CD4-positive, alpha-beta T cell treated with Interleukin-17A for 1 hour (primary cell): ENCODE data around the gene P4HTM.

ENCODE experiments used
- DNase-seq: peaks from one replicate; pipeline ENCODE4 v3.0.0-alpha.2; 2020

The P4HTM gene

DNA sequence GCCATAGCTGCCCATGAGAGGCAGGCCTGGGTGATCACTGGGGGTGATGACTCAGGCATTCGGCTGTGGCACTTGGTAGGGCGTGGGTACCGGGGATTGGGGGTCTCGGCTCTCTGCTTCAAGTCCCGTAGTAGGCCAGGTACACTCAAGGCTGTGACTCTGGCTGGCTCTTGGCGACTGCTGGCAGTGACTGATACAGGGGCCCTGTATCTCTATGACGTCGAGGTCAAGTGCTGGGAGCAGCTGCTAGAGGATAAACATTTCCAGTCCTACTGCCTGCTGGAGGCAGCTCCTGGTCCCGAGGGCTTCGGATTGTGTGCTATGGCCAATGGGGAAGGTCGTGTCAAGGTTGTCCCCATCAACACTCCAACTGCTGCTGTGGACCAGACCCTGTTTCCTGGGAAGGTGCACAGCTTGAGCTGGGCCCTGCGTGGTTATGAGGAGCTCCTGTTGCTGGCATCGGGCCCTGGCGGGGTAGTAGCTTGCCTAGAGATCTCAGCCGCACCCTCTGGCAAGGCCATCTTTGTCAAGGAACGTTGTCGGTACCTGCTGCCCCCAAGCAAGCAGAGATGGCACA is 22.5 kb downstream of the P4HTM start:
- DNase-seq = no peak

DNA sequence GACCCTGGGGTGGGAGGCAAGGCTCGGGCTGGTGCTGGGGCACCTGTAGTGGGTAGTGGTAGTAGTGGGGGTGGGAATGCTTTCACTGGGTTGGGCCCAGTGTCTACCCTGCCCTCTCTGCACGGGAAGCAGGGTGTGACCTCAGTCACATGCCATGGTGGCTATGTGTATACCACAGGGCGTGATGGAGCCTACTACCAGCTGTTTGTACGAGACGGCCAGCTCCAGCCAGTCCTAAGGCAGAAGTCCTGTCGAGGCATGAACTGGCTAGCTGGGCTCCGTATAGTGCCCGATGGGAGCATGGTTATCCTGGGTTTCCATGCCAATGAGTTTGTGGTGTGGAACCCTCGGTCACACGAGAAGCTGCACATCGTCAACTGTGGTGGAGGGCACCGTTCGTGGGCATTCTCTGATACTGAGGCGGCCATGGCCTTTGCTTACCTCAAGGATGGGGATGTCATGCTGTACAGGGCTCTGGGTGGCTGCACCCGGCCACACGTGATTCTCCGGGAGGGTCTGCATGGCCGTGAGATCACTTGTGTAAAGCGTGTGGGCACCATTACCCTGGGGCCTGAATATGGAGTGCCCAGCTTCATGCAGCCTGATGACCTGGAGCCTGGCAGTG is 23.2 kb downstream of the P4HTM start:
- DNase-seq = no peak

DNA sequence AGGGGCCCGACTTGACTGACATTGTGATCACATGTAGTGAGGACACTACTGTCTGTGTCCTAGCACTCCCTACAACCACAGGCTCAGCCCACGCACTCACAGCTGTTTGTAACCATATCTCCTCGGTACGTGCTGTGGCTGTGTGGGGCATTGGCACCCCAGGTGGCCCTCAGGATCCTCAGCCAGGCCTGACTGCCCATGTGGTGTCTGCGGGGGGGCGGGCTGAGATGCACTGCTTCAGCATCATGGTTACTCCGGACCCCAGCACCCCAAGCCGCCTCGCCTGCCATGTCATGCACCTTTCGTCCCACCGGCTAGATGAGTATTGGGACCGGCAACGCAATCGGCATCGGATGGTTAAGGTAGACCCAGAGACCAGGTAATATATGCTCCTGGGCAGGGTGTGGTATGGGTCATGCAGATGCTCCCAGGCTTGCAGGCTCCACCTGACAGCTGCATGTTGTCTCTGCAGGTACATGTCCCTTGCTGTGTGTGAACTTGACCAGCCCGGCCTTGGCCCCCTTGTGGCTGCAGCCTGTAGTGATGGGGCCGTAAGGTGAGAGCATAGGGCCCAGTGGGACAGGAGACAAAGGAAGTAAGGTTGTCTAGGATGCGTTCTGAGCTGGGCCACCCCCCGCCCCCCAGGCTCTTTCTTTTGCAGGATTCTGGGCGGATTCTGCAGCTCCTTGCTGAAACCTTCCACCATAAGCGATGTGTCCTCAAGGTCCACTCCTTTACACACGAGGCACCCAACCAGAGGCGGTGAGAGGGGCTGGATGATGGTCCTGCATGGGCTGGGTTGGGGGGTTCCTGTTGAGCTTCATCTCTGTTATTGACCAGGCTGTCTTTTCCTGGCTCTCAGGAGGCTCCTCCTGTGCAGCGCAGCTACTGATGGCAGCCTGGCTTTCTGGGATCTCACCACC is 24.0 kb downstream of the P4HTM start:
- DNase-seq = peak; percentile 65

DNA sequence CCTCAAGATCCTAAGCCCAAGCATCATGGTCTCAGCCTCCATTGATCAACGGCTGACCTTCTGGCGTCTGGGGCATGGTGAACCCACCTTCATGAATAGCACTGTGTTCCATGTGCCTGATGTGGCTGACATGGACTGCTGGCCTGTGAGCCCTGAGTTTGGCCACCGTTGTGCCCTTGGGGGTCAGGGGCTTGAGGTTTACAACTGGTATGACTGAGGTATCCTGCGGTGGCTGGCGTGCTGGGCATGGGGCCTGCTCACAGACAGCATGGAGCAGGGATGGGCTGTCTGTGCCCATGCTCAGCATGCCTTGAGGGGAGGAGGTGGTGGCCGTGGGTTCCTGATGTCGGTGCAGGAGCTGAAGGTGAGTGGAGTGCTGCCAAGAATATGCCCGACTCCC is 25.0 kb downstream of the P4HTM start:
- no peak for DNase-seq

DNA sequence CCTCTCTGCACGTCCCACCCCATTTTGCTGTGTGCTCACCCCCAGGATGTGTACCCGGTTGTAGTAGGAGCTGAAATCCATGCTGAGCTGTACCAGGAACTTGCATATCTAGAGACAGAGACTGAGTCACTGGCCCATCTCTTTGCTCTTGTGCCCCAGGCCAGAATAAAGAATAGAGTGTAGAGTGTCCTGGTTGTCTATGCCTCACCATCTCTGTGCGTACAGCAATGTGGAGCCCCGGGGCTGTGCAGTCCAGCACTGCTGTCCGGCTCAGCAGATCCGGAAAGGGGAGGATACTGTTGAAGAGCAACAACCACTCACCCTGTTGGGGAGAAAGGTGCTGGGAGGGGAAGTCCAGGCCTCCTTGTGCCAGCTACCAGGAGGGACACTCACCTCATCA is 25.7 kb downstream of the P4HTM start:
- no peak for DNase-seq

DNA sequence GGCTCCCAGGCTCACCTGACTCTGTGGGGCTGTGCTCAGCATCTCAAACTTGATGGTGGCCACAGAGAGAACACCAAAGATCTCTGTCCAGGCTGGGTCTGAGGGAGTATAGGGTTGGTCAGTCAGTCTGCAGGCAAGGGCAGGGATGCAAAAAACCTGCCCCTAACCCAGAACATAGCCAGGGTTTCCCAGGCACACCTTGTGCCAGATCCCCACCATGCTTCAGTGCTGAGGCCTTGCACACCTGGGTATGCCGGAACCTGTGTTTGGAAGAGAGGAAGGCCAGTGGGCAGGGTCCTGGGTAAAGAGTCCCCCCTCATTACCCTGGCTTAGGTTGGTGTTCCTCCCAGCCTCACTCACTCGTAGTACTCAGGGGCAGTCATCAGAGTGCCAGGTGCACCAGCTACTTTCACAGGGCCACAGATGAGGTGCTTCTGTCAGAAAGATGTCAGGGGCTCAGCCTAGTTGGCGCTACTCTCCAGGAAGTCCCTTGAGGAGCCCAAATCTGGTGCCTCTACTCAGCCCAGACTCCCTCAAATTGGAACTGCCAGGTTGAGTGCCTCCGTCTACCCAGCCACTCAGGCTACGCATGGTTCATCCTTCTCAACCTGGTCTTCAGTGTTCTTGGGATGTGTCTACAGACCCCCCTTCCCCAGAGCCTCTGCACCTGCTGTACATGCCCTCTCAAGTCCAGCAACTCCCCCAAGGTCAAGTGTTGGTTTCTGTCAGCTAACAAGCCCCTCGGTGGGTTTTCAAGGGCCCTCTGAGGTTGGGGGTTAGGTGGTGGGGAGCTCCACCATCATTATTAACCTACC is 26.6 kb downstream of the P4HTM start:
- no peak for DNase-seq

DNA sequence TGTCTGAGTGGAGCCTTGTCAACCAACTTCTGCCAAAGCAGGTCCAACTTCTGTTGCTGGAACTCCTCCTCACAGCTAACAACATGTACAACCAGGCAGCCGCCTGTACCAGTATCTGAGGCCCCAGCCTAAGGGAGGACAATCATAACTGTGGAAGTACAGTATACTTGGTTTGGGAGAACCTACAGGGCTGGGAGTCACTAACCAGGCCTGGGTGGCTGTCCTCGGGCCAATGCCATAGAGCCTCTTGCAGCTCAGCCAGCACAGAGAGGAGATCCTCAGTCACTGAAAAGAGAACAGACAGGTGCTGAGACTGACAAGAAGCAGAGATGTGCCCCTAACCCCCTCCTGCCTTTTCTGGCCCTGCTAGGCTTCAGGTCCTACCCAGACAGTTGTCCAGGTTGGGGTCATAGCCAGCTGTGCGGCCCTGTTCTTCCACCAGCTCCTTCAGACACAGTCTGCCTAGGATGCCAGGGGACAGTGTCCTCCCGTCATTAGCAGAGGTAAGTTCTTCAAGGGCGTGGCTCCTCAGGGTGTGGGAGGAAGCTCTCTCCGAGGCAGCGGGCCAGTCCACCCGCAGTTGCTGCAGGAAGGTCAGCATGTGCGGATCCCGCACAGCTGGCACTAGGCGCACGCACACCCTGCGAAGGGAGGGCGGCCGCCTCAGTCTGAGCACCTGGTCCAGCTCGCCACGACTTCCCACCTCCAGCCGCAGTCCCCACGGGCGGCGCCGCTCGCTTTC is 27.4 kb downstream of the P4HTM start:
- DNase-seq = no peak

DNA sequence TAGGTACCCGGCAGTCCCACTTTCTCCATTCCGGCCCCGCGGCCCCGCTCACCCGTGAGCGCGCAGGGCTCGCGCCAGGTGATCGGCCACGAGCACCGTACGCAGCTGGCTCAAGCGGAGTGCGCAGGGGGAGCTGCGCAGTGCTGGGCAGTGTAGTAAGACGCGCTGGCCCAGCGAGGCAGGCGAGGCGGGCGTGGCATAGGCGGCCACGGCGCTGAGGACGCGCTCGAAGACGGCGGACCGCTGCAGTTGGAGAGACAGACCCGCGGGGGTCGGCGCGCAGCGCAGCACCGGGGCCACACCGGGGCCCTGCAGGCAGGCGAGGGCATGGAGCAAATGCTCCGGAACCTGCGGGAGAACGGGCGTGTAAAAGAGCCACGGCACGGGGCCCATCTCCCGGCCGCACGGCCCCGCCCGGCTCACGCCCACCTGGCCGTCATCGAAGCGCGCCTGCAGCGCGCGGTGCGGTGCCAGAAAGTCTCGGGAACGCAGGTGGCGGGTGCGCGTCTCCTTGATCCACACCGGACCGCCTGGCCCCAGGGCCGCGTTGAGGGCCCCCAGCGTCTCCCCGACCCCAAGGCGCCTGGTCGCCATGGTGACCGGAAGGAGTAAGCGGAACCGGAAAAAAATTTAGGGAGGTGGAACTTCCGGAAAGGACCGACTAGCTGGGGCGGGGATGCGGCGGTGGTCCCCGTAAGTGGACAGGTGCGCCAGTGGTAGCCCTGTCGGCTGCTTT is 28.1 kb downstream of the P4HTM start, which contains the start of gene DALRD3:
Gene DALRD3 (minus strand): TSS at position 610 of the 736 bp plus-strand sequence. CDS start 16 bp downstream, at position 594.
- peak; percentile 73 for DNase-seq

DNA sequence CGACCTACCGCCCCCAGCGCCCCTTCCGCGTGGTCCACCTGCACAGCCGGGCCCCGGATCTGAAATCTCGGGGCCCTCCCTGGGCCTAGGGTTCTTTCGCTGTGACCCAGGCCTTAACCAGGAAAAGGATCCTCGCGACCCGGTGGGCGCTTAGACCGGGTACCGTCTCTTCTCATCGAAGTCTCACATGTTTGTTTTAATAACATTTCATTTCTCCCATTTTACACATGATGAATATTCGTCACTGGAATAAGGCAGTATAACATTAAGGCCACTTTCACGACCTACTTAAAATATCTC is 28.6 kb downstream of the P4HTM start:
- no peak for DNase-seq

DNA sequence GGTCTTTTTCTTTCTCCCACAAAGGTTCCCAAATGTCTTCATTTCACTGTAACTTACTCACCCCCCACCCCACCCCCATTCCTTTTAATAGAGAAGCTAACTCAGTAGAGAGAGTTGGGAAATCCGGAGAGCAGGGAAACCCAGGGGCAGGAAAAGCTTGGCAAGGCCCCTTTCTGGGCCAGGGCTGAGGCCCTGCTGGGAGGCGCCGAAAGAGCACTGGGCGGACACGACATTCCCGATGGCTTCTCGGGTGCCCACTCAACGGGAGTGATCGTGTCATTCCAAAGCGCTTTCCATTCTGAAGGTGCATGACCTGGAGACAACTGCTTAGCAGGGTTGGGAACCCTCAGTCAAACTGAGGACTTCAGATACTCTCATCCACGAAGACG is 29.9 kb downstream of the P4HTM start:
- DNase-seq = no peak

DNA sequence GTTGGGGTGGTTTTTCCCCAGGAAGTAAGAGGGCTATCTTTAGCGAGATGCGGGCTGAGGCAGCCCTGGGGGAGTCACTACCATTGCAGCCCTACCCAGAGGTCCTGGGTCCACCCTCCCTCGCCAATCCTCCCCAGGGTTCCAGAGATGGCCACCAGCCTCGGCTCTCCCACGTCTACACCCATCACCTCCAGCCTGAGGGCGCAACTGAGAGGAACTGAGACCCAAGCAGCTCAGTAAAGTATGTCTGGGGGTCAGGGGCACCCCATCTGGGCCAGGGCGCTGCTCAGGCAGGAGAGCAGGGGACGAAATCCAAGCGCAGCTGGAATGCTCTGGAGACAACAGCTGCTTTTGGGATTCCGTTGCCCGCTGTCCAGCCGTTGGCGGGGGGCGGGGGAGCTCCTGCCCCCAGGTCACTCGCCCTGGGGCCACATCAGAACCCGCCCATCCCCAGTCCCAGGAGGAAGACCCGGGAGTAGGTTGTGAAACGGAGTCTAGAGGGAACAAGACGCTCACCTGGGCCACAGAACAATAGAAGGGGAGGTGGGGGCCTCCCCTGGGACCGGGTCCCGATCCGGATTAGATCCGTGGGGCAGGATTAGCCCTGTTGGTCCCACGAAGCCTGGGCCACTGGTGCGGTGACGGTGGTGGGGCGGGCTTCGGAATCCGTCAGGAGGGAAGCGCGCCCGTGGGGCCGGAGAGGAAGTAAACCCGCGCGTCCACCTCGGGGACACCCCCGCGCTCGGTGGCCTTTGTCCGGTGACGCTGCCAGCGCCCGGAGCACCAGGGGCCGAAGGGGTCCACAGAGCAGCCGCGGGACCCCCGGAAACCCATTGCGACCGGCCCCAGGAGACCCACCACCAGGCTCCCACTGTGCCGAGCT is 30.5 kb downstream of the P4HTM start:
- DNase-seq = peak; percentile 48

DNA sequence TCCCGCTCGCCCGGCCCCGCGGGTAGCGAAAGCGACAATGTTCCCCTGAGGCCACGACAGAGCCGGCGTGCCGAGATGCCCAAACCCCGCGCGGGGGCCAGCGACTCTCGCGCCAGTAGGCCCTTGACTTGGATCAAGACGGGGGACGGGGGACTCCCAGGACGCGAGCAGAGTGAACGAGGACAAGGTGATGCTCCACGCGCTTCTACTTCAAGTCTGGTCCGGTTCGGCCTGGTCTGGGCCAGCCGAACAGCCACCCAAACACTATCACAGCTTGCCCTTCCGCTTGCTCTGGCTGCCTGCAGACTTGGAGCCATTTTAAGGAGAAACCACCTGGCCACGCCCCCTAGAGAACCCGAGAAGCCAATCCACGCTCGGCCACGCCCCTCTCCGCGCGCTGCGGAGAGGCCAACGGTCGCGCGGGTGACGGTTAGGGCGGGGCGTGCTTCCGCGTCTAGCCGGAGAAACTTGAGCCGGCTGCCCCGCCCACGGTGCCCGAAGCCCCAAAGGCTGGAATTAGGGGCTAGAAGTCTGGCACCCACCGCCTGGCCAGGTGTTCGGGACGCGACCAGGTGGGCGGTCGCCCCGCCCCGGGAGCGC is 31.3 kb downstream of the P4HTM start:
- peak; percentile 99 for DNase-seq

DNA sequence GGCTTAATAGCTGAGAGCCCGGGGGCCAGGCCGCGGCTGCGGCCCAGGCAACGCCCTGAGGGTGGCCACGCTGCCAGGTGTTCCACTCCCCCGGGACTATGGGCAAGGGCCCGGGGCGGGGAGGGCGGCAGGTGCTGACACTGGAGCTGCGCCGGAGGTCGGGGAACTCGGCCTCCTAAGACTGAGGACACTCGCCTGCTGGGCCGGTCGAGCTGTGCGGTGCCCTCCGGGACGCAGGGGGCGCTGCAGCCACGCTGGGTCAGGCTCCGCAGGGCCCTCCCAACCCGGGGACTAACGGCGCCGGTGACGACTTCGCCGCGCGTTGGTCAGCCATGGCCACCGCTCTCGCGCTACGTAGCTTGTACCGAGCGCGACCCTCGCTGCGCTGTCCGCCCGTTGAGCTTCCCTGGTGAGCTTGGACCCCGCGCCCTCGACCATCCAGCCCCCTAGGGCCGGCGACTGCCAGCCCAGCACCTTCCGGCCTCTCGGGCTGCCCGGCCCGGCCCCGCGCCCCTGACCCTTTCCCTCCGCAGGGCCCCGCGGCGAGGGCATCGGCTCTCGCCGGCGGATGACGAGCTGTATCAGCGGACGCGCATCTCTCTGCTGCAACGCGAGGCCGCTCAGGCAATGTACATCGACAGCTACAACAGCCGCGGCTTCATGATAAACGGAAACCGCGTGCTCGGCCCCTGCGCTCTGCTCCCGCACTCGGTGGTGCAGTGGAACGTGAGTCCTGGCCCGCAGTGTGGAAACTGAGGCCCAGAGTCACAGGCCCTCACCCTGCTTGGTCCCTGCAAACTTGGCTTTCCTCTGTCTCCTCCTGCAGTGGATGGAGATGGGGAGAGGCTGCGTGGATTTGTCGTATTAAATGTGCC is 32.0 kb downstream of the P4HTM start, which contains the start of gene NDUFAF3:
Gene NDUFAF3 (plus strand): TSS at position 309 of the 875 bp plus-strand sequence. CDS start 24 bp downstream, at position 333.
- peak; percentile 93 for DNase-seq

DNA sequence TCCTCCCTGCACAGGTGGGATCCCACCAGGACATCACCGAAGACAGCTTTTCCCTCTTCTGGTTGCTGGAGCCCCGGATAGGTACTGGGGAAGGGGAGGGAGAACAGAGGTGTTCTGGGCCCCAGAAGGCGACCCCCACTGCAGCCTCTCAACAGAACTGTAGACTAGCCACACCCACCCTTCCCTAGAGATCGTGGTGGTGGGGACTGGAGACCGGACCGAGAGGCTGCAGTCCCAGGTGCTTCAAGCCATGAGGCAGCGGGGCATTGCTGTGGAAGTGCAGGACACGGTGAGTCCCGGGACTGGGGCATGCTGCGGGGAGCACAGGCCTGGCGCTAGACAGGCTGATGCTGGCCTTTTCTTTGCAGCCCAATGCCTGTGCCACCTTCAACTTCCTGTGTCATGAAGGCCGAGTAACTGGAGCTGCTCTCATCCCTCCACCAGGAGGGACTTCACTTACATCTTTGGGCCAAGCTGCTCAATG is 32.7 kb downstream of the P4HTM start:
- DNase-seq = no peak

DNA sequence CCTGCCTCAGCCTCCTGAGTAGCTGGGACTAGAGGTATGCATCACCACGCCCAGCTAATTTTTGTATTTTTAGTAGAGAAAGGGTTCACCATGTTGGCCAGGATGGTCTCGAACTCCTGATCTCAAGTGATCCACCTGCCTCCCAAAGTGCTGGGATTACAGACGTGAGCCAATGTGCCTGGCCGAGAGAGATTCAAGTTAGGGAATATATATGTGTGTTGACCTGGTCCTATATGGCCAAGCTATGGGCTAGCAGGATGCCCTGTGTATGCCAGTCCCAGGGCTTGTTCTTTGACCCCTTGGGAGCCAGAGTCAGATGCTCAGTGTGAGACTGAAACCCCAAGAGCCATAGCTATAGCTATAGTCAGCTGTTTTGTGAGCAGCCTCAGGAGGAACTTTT is 33.7 kb downstream of the P4HTM start:
- DNase-seq = no peak

DNA sequence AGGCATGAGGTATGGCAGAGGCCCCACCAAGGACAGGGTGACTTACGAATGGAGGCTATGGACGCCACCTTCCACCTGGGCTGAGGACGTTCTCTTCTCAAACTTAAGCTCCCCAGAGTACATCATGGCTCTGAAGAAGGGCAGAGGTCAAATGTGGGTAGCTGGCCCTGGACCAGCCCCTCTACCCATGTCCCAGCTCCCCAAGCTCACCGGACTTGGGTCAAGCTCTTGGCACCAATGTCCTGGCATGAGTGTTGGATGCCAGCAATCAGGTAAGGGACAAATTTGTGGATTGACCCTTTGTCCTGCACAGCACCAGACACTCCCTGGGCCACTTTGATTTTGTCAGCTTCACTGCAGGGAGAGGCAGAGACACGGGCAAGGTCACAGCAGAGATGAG is 34.4 kb downstream of the P4HTM start:
- DNase-seq = no peak

DNA sequence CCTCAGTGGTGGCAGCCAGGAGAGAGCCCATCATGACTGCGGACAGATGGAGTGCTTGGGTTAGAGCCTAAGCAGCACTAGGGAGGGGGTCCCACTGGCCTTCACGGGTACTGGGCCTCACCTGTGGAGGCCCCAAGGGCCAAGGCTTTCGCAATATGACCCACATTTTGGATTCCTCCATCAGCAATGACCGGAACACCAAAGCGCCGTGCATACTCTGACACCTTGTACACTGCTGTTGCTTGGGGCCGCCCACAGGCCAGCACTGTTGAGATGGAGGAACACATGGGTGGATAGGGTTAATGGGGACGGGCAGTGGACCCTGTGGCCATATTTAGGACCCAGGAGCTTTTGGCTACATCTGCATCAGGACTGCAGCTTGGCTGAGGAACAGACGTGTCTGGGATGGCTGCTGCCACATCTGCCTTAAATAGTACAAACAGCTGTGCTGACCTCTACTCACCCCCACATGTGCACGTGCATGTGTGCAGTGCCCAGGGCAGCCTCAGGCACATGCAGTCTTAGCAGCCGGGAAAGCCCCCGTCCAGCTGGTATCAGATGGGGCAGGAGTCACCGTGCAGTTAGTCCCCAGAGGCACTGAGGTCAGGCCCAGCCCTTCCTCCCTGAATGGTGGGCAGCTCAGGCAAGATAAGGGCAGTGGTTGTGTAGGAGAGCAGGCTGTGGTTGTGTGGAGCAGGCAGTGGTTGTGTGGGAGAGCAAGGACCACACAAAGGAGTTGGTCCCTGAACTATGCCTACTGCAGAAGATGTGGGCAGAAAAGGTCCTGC is 35.2 kb downstream of the P4HTM start:
- no peak for DNase-seq
